ENCODE results near the gene USH1C. TPM values are rescaled to one million over a fixed set of nuclear protein-coding genes. Genes with fewer than 3 reads are reported as not detected.

The USH1C gene
- total RNA-seq, 1 donor from 2014 or later = 1.4 TPM

DNA sequence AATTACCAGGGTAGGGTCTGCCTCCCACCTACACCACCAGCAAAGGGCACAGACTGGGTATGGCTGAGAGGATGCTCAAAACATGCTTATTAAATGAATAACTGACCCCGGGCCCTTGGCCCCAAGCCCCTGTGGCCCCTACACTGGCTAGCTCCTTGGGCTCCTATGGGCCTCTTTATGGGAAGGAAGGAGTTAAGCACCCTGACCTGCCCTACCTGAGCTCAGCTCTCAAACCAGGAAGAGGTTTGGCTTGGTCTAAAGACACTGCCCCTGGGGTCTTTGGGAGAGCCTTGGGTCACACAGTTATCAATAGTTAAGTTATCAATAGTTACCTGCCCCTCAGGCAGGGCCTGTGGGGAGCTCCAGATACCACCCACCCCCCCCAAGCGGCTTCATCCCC, 1.2 kb downstream of the USH1C start:
- TF ChIP-seq, protein P1, sequence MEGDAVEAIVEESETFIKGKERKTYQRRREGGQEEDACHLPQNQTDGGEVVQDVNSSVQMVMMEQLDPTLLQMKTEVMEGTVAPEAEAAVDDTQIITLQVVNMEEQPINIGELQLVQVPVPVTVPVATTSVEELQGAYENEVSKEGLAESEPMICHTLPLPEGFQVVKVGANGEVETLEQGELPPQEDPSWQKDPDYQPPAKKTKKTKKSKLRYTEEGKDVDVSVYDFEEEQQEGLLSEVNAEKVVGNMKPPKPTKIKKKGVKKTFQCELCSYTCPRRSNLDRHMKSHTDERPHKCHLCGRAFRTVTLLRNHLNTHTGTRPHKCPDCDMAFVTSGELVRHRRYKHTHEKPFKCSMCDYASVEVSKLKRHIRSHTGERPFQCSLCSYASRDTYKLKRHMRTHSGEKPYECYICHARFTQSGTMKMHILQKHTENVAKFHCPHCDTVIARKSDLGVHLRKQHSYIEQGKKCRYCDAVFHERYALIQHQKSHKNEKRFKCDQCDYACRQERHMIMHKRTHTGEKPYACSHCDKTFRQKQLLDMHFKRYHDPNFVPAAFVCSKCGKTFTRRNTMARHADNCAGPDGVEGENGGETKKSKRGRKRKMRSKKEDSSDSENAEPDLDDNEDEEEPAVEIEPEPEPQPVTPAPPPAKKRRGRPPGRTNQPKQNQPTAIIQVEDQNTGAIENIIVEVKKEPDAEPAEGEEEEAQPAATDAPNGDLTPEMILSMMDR (IDR thresholded peaks at IDR 0.05; ENCODE audit: unreplicated experiment) = no peak
- DNase-seq (ENCODE audit: low spot score) = no peak
- peaks cover 29% of the 10 kb centered on the region for H3K4me1 Mint-ChIP-seq (ENCODE audit: unreplicated experiment)
- H3K4me3 Mint-ChIP-seq (ENCODE audit: unreplicated experiment) = no peak overlapping the region
- peaks cover 13% of the 10 kb centered on the region for H3K27me3 Mint-ChIP-seq (ENCODE audit: unreplicated experiment)
- no peaks in the 10 kb centered on the region for H3K36me3 Mint-ChIP-seq (ENCODE audit: low read depth, unreplicated experiment)
- H3K27ac Mint-ChIP-seq (ENCODE audit: unreplicated experiment) = no peak overlapping the region
- no peaks in the 10 kb centered on the region for H3K9me3 Mint-ChIP-seq (ENCODE audit: unreplicated experiment)

DNA sequence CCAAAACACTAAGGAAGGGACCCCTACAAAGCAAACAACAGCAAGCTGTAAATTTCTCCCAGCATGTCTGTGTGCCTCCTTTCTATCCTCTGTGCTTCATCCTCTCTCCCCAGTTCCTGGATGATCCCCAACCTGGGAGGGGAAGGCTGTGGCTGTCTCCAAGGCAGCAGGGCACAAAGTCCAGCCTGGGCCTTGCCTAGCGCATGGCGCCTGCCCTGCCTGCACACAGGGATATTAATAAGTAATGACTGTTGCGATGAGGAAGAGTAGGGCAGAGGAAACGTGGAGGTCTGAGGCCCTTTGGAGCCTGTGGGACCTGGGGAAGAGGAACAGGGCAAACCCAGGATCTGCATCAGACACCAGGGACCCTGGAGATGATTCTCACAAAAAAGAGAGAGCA, 2.0 kb downstream of the USH1C start:
- Mint-ChIP-seq H3K36me3 (ENCODE audit: low read depth, unreplicated experiment) (no peaks in the 10 kb centered on the region), H3K4me1 (ENCODE audit: unreplicated experiment) (peaks cover 27% of the 10 kb centered on the region), H3K9me3 (ENCODE audit: unreplicated experiment) (no peaks in the 10 kb centered on the region), H3K4me3 (ENCODE audit: unreplicated experiment) (no peak overlapping the region), H3K27ac (ENCODE audit: unreplicated experiment) (no peak overlapping the region), H3K27me3 (ENCODE audit: unreplicated experiment) (peaks cover 15% of the 10 kb centered on the region)
- no peak for DNase-seq (ENCODE audit: low spot score)
- TF ChIP-seq, protein P1 (IDR thresholded peaks at IDR 0.05; ENCODE audit: unreplicated experiment) = no peak

DNA sequence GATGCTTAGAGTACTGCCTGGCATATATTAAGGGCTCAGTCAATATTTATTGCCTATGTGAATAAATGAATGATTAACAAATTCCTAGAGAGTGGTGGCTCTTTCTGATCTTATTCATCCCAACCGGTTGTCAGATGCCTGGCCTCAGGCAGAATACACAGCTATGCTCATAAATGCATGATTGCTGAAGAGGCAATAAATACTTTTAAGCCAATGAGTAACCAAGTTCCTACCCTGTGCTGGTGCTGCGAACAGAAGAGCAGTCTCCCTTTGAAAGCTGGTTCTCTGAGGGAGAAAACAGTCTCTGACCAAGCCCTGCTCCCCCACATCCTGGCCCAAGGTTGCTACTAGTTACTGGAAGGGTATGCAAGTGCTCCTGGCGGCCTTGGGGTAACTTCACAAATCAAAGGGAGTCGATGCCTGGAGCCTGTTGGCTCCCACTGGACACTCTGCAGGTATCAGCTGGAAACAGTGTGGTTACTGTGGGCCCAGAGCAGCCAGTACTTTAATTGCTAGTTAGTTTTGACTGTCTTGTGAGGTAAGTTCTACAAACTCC, 2.8 kb downstream of the USH1C start:
- peaks cover 23% of the 10 kb centered on the region for H3K4me1 Mint-ChIP-seq (ENCODE audit: unreplicated experiment)
- no peak overlapping the region for H3K27ac Mint-ChIP-seq (ENCODE audit: unreplicated experiment)
- H3K36me3 Mint-ChIP-seq (ENCODE audit: low read depth, unreplicated experiment) = no peaks in the 10 kb centered on the region
- TF ChIP-seq, protein P1 (IDR thresholded peaks at IDR 0.05; ENCODE audit: unreplicated experiment) = no peak
- H3K27me3 Mint-ChIP-seq (ENCODE audit: unreplicated experiment) = peaks cover 11% of the 10 kb centered on the region
- H3K9me3 Mint-ChIP-seq (ENCODE audit: unreplicated experiment) = no peaks in the 10 kb centered on the region
- DNase-seq (ENCODE audit: low spot score) = no peak
- H3K4me3 Mint-ChIP-seq (ENCODE audit: unreplicated experiment) = no peak overlapping the region

DNA sequence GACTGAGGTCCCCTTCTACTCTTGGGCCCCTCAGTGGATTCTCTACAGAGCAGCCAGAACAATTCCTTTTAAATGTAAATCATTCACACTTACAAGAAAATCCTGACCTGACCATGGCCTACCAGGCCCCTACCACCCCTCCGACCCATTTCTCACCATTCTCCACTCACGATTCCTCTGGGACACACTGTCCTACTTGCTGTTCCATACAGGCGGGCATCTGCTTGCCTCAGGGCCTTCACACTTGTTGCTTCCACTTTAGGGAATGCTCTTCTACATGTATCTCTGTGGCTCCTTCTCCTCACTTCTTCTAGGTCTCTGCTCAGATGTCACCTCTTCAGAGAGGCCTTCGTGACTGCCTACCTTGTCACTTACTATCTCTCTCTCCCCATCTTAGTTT, 3.4 kb downstream of the USH1C start:
- Mint-ChIP-seq H3K9me3 (ENCODE audit: unreplicated experiment) (no peaks in the 10 kb centered on the region), H3K27me3 (ENCODE audit: unreplicated experiment) (peaks cover 11% of the 10 kb centered on the region), H3K4me3 (ENCODE audit: unreplicated experiment) (no peak overlapping the region), H3K36me3 (ENCODE audit: low read depth, unreplicated experiment) (no peaks in the 10 kb centered on the region), H3K27ac (ENCODE audit: unreplicated experiment) (no peak overlapping the region), H3K4me1 (ENCODE audit: unreplicated experiment) (peaks cover 17% of the 10 kb centered on the region)
- DNase-seq (ENCODE audit: low spot score) = no peak
- TF ChIP-seq, protein P1 (IDR thresholded peaks at IDR 0.05; ENCODE audit: unreplicated experiment) = no peak

DNA sequence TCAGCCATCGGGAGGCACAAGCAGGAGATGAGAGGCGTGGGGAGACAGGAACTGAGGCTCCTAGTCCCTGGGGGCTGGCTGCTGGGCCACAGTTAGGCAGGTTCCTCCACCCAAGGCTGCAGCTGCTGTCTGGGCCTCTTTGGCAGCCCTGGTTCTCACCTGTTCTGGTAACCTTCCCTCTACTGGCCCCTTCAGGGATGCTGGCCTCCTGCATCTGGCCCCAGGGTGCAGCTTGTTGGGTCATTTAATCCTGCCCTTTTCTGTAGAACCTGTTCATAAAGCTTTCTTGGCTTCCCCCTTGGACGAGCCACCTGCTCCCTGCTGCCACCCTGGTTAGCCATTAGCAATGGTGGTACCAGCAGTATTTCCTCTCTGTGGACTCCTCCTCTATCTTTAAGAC, 5.5 kb downstream of the USH1C start:
- TF ChIP-seq, protein P1 (IDR thresholded peaks at IDR 0.05; ENCODE audit: unreplicated experiment) = no peak
- H3K36me3 Mint-ChIP-seq (ENCODE audit: low read depth, unreplicated experiment) = no peaks in the 10 kb centered on the region
- H3K27me3 Mint-ChIP-seq (ENCODE audit: unreplicated experiment) = peaks cover 11% of the 10 kb centered on the region
- H3K9me3 Mint-ChIP-seq (ENCODE audit: unreplicated experiment) = no peaks in the 10 kb centered on the region
- DNase-seq (ENCODE audit: low spot score) = no peak
- H3K4me1 Mint-ChIP-seq (ENCODE audit: unreplicated experiment) = peaks cover 11% of the 10 kb centered on the region
- H3K27ac Mint-ChIP-seq (ENCODE audit: unreplicated experiment) = no peak overlapping the region
- H3K4me3 Mint-ChIP-seq (ENCODE audit: unreplicated experiment) = no peak overlapping the region
